Stimulated activated CD8-positive, alpha-beta memory T cell treated with anti-CD3 and anti-CD28 coated beads, Interleukin-4, amount 100 ng/mL, for 4 hours (primary cell): Measurements from ENCODE around the gene MBD6.
"Not testable (repeated sequence)": the region's sequence is repeated elsewhere in the genome, so short reads cannot be mapped to it uniquely, and the experiment has no call there.

Experiments
- DNase-seq, 2 donors: peaks; one replicate each; pipeline ENCODE4 v3.0.0-alpha.2; 2020; ENCODE audit warnings: low read depth in 2 of 2, low spot score in 1 of 2

The MBD6 gene

GRCh38 chr12:57487597-57488401 lies 34.8 kb upstream of the MBD6 start, which contains the start of gene MARS1:
Gene MARS1, plus strand, starts transcription at chr12:57488068. Its CDS starts 23 bp downstream, at chr12:57488091.
- peak; percentile 79 to 87 for DNase-seq

- no peak for DNase-seq
Measured at GRCh38 chr12:57488402-57489156, 34.0 kb upstream of the MBD6 start.

GRCh38 chr12:57489157-57489641 lies 33.4 kb upstream of the MBD6 start:
- DNase-seq: no peak

GRCh38 chr12:57490126-57490525 lies 32.5 kb upstream of the MBD6 start:
- no peak for DNase-seq

DNA sequence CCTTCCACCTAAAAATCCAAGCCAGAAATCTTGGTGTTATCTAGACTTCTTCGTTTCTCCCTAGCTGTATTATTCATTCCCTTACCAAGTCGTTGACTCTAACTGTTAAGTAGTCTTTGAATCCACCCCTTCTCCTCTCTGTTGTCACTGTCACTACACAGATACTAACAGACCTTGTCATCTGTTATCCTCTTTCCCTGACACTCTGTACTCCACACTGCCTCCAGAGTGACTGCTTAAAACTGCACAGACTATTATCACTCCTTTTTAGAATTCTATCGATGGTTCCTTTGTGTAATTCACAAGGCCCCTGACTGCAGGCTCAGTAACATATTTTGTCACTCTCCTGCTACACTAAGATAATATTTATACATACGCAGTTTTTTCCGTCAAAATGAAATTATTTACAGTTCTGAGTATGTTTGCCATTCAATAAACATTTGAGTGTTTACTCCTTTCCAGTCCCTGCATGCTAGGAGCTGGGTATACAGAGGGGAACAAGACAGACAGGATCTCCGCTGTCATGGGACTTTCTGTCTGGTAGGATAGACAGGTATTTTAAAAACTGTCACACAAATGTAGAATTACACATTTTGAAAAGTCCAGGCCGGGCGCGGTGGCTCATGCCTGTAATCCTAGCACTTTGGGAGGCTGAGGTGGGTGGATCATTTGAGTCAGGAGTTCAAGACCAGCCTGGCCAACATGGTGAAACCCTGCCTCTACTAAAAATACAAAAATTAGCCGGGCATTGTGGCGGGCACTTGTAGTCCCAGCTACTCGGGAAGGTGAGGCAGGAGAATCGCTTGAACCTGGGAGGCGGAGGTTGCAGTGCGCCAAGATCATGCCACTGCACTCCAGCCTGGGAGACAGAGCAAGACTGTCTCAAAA lies 31.0 kb upstream of the MBD6 start:
- DNase-seq: no peak

GRCh38 chr12:57495051-57495701 lies 27.4 kb upstream of the MBD6 start:
- not testable (repeated sequence) for DNase-seq

DNA sequence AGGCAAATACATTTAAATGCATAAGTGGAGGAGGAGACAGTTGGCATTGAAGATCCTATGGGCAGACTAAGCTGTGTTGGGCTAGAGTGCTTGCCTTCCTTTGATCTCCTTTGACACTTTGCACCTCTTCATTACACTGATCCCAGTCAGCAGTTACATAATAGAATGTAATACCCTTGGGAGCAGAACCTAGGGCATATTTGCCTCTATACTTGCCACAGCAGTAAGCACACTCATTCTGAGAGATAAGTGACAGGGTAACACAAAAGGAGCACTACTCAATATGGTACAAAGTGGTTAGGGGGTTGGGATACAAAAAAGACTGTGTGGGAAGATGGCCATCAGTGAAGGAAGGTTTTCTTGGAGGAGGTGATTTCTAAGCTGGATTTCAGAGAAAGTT lies 25.8 kb upstream of the MBD6 start:
- DNase-seq: no peak

GRCh38 chr12:57497223-57498131 lies 25.1 kb upstream of the MBD6 start:
- no peak for DNase-seq

GRCh38 chr12:57498132-57498502 lies 24.5 kb upstream of the MBD6 start:
- no peak for DNase-seq

DNA sequence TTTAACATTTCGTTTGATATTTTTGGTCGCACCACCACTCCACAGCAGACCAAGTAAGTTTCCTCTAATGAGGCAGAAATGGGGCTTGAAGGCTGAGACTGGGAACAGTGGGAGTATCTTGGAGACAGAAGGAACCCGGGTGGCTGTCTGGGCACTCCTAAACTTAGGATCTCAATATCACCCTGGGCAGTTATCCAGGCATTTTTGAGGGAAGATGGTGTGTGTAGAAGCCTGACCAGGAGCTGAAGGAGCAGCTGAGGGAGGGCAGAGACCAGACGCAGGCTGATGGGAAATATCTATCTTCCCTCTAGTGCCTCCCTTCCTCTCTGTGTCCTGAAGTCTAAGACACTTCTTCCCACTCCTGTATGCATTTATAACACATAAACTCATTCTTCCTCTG lies 24.1 kb upstream of the MBD6 start:
- no peak for DNase-seq

GRCh38 chr12:57500213-57500612 lies 22.4 kb upstream of the MBD6 start:
- DNase-seq: no peak

GRCh38 chr12:57502311-57502969 lies 20.2 kb upstream of the MBD6 start:
- DNase-seq: not testable (repeated sequence)

DNA sequence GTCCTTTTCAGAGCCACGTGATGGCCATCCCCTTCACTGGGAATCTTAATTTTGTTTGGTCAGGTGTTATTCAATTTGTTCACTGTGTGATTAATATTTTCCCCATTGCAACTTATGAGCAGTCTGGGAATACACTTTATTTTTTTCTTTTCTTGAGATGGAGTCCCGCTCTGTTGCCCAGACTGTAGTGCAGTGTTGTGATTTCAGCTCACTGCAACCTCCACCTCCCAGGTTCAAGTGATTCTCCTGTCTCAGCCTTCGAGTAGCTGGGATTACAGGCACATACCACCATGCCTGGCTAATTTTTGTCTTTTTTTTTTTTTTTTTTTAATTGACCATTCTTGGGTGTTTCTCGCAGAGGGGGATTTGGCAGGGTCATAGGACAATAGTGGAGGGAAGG lies 16.1 kb upstream of the MBD6 start:
- not testable (repeated sequence) for DNase-seq

DNA sequence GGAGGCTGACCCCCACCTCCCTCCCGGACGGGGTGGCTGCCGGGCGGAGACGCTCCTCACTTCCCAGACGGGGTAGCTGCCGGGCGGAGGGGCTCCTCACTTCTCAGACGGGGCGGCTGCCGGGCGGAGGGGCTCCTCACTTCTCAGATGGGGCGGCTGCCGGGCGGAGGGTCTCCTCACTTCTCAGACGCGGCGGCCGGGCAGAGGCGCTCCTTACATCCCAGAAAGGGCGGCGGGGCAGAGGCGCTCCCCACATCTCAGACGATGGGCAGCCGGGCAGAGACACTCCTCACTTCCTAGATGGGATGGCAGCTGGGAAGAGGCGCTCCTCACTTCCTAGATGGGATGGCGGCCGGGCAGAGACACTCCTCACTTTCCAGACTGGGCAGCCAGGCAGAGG lies 14.8 kb upstream of the MBD6 start:
- not testable (repeated sequence) for DNase-seq

GRCh38 chr12:57511161-57511560 lies 11.5 kb upstream of the MBD6 start:
- DNase-seq: no peak

- DNase-seq: no peak
Measured at GRCh38 chr12:57511588-57512325, 10.9 kb upstream of the MBD6 start.

- DNase-seq: no peak
Measured at GRCh38 chr12:57512665-57513064, 10.0 kb upstream of the MBD6 start.

DNA sequence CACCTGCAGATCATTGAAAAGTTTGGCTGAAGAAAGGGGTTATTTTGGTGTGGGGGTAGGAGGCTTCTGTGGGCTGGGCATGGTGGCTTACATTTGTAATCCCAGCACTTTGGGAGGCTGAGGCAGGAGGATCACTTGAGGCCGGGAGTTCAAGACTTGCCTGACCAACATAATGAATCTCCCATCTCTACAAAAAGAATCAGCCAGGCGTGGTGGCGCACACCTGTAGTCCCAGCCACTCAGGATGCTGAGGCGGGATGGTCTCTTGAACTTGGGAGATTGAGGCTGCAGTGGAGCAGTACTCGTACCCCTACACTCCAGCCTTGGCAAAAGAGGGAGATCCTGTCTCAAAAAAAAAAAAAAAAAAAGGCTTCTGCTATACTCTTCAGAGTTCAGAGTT lies 9.4 kb upstream of the MBD6 start:
- DNase-seq: no peak
